HG03354 (cell line): ENCODE results near the gene SVEP1.
"Not testable (repeated sequence)": the region's sequence is repeated elsewhere in the genome, so short reads cannot be mapped to it uniquely, and the experiment has no call there.

Source experiments
- ATAC-seq: cut with Tn5 transposase; IDR thresholded peaks from one replicate; pipeline ENCODE4 v1.9.1; 2021; ENCODE audit warnings: mild to moderate bottlenecking; ENCODE audit not compliant: unreplicated experiment, poor library complexity, severe bottlenecking

Gene SVEP1

DNA sequence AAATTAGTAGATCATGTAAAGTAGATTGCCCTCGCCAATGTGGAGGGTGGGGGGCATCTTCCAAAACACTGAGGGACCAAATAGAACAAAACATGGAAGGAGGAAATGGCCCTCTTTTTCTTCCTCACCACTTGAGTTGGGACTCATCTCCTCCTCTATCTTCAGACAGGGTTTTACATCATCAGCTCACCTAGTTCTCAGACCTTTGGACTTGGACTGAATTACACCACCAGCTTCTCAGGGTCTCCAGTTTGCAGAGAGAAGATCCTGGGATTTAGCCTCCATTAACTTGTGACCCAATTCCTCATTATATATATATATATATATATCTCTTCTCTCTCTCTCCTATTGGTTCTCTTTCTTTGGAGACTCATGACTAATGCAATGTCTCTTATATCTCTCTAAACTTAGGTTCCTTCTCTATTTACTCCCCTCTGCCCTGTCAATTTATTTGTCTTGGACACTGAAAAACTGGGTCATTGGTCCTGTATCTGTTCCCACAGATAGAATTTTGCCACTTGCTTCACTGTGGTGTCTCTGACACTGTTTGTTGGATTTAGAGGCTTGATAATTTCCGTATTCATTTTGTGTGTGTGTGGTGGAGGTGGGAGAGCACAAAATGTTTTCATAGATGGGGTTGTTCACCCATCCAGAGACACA, 187.6 kb downstream of the SVEP1 start:
- no peak for ATAC-seq

- ATAC-seq, result no peak
Observed at GRCh38 chr9:110389148-110389750, 190.3 kb downstream of the SVEP1 start.

- ATAC-seq, result no peak
Observed at GRCh38 chr9:110383491-110383890, 196.1 kb downstream of the SVEP1 start.

- no peak for ATAC-seq
Observed at GRCh38 chr9:110382731-110383130, 196.8 kb downstream of the SVEP1 start.

DNA sequence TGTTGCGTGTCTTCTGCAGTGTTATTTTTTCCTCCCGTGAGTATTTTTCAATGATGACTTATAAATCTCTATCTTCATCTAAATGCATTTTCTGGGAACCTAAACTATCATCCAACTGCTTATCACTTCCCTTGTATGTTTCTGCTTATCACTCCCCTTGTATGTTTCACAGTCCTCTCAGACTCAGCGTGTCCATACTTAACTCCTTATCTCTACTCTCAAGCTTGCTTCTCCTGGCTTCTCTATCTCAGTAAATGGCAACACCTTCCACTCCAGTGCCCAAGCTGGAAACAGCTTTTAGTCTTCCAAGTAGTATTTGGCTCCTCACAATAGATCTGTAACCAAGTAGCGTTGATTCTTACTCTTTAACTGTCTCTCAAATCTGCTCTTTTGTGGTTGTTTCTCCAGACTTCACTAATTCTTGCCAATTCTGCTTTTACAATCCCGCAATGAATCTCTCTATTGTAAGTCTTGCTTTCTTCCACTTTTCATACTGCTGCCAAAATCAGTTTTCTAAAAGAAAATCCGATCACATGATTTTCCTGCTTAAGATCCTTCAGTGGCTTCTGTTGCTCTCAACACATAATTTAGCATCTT, 208.0 kb downstream of the SVEP1 start:
- no peak for ATAC-seq

DNA sequence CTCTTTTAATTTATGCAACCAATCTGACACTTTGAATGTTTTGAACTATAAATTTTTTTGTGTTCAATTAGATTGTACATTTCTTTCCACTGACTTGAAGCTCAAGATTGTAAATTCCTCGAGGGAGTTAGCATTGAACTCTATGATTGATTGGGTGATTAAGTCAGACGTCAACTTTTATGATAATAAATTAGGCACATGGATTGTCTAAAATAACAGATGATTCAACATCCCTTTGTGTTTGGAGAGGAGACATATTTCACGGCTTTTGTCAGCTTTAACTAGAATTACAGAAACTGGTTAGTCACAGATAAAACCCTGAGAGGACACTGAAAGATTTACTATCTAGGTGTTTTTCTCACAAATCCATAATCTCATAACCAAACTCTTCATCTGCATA, 209.2 kb downstream of the SVEP1 start:
- no peak for ATAC-seq

- no peak for ATAC-seq
Observed at GRCh38 chr9:110364451-110364850, 215.1 kb downstream of the SVEP1 start.

GRCh38 chr9:110358992-110359391, 220.5 kb downstream of the SVEP1 start:
- ATAC-seq, result not testable (repeated sequence)

DNA sequence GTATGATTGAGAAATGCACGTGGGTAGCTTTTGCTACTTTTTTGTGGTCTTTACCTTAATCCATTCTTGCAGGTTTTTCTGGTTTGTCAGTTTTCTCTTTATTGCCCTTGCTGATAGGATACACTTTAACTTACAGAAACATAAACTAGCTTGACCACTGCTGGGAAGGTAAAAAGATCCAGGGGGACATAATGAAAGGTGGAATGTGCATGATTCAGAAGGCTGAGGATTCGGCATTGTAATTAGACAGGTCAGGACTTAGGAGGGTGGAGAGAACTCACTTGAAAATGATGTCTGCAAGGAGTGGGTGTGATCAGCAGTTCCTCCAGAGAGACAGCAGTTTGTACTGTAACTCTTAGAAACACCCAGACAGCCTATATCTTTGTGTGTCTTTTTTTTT, 222.0 kb downstream of the SVEP1 start:
- no peak for ATAC-seq

- no peak for ATAC-seq
Observed at GRCh38 chr9:110356639-110357395, 222.7 kb downstream of the SVEP1 start.

DNA sequence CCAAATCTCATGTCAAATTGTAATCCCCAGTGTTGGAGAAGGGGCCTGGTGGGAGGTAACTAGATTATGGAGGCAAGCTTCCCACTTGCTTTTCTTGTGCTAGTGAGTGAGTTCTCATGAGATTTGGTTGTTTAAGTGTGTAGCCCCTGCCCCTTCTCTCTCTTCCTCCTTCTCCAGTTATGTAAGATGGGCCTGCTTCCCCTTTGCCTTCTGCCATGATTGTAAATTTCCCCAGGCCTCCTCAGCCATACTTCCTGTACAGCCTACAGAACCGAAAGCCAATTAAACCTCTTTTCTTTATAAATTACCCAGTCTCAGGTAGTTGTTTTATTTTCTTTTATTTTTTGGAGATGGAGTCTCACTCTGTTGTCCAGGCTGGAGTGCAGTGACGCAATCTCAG, 223.6 kb downstream of the SVEP1 start:
- ATAC-seq, result no peak

DNA sequence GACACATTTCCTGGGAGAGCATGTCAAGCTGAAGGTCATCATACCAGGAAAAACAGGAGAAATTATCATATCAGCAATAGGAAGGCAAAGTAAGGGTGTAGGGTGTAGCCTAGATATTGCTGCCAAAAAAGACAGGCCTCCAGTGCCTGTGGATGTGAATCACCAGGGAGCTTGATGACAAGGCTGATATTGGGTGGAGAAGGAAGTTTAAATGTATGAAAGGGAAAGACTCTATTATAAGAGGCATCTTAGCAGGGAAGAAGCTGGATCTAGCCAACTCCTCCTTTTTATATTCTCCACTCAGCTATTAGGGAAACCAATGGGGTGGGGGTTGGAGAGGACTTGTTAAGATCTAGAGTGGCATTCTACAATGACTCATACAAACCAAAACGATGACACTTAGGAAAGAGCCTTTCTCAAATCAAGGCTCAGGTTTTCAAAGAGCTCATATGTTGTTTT, 228.5 kb downstream of the SVEP1 start:
- no peak for ATAC-seq

DNA sequence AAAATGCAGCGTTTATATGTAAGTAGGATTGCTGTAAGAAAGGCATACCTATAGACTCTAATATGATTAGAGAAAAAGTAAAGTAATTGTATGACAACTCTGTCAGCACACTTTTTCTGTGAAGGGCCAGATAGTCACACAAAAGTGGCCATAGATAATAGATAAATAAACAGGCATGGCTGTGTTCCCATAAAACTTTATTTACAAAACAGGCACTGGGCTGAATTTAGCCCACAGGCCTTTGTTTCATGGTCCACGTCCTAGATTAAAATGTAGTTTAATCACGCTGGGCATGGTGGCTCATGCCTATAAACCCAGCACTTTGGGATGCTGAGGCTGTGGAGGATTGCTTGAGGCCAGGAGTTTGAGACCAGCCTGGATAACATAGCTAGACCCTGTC, 233.2 kb downstream of the SVEP1 start:
- ATAC-seq, result no peak

DNA sequence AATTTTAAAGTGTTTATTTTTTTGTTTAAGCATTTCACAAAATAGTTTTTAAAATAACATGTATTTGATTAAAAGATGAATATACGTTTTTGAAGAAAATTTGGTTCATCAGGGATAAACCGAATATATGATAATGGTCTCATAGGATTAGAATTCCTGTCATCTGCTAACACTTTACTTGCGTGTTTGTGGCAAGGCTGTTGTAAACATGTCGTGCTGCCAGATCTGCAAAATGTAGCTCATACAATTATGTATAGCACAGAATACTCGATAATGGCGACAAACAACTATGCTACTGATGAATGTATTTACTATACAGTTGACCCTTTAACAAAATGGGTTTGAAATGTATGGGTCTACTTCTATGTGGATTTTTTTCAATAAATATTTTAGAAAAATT, 234.7 kb downstream of the SVEP1 start:
- ATAC-seq, result no peak

GRCh38 chr9:110343551-110343950, 236.0 kb downstream of the SVEP1 start:
- ATAC-seq, result no peak

DNA sequence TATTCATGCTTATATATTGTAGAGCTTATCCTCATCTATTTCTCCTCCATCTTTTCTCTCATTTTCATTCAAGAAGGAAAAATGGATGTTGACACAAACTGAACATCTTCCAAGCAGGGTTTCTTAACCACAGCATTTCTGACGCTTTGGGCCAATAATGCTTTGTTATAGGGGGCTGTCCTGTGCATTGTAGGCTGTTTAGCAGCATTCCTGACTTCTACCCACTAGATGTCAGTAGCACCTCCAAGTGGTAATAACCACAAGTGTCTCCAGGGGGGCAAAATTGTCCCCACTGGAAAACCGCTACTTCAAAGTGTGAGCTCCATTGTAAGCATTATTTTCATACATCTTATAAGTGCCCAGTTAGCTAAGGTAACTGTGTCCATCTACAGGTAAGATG, 239.2 kb downstream of the SVEP1 start:
- no peak for ATAC-seq

DNA sequence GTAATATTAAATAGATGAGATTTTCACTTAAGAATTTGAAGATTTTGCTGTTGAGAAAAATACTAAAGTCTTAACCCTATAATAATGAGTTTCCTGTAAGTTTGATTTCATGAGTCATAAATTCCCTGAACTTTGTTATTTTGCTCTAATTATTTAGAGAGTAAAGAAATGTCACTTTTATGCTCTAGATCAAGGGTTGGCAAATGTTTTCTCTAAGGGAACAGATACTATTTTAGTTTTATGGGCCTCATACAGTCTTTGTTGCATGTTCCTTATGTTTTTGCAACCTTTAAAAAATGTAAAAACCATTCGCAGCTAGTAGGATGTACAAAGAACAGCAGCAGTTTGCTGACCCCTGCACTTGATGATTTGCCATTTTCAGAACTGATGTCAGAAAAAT, 241.4 kb downstream of the SVEP1 start:
- no peak for ATAC-seq

DNA sequence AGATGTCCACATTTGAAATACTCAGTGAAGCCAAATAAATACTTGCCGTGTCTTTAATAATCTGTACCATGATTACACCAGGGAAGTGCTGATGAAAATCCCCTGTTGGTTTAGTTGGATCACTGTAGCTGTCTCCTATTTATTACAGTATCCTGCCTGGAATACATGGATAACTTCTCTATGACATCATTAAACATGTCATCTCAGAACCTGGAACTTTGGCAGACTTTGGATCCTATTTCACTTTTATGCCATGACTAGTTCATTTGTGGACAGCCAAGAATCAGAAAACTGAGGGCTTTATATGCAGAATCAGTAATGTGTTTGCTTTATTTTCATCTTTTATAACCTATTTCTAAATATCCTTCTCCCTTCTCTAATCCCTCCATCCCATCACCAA, 241.8 kb downstream of the SVEP1 start, which contains the start of gene TXNDC8:
Gene TXNDC8 (minus strand): TSS at position 137 of the 400 bp plus-strand sequence.
- ATAC-seq, result no peak

GRCh38 chr9:110336363-110336762, 243.2 kb downstream of the SVEP1 start:
- ATAC-seq, result no peak

DNA sequence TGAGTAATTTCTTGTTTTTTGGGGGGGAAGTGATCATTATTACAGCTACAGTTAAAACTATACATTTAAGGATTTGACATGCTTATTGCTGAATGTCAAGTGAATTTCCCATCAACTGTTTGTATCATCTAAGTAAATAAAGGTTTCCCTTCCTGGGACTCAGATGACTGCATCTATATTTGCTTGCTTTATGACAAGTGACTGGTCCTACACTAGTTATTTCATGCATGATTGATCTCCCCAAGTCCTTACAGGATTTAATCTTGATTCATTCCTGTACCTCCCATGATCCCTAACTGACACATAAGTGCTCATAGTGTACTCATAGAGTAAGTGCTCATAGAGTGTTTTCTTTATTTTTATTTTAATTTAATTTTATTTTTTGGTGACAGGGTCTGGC, 244.7 kb downstream of the SVEP1 start:
- peak; percentile 6 for ATAC-seq

GRCh38 chr9:110334183-110334582, 245.4 kb downstream of the SVEP1 start:
- ATAC-seq, result peak; percentile 83
